Loucy (cell line): ENCODE data around the gene ABCC8.

ENCODE experiments used
- H2AFZ ChIP-seq: fragments of 200-600 bp; sonication (generic); 2 replicates; pipeline ENCODE4 v1.6.0; 2016; ENCODE audit warnings: antibody characterized with exemption, mild to moderate bottlenecking, low read length, moderate library complexity
- H3F3A ChIP-seq: fragments of 200-600 bp; 2 replicates; pipeline ENCODE4 v1.6.0; 2016; ENCODE audit warnings: antibody characterized with exemption, low read depth, mild to moderate bottlenecking
- H3K27me3 ChIP-seq: fragments of 200-600 bp; sonication (generic); 2 replicates; pipeline ENCODE4 v1.6.1; 2014; ENCODE audit warnings: low read length, mild to moderate bottlenecking; ENCODE audit not compliant: insufficient read depth, poor library complexity, severe bottlenecking
- H3K36me3 ChIP-seq: fragments of 200-600 bp; sonication (generic); 2 replicates; pipeline ENCODE4 v1.6.1; 2016; ENCODE audit warnings: low read length; ENCODE audit not compliant: insufficient read depth
- H3K4me1 ChIP-seq: fragments of 200-600 bp; sonication (generic); 2 replicates; pipeline ENCODE4 v1.5.1; 2014; ENCODE audit warnings: low read length, mild to moderate bottlenecking; ENCODE audit not compliant: insufficient read depth, poor library complexity, severe bottlenecking
- H3K4me2 ChIP-seq: fragments of 200-600 bp; sonication (generic); 2 replicates; pipeline ENCODE4 v1.6.0; 2014; ENCODE audit warnings: antibody characterized with exemption, low read length, low read depth, mild to moderate bottlenecking; ENCODE audit not compliant: poor library complexity, severe bottlenecking
- H3K4me3 ChIP-seq: fragments of 200-600 bp; sonication (generic); 2 replicates; pipeline ENCODE4 v1.5.1; 2014; ENCODE audit warnings: low read length, mild to moderate bottlenecking, mixed read lengths; ENCODE audit not compliant: poor library complexity, severe bottlenecking
- H3K79me2 ChIP-seq: fragments of 200-600 bp; sonication (generic); 2 replicates; pipeline ENCODE4 v1.6.1; 2014; ENCODE audit warnings: low read length; ENCODE audit not compliant: insufficient read depth
- H3K9ac ChIP-seq: fragments of 200-600 bp; sonication (generic); 2 replicates; pipeline ENCODE4 v1.6.0; 2014; ENCODE audit warnings: mild to moderate bottlenecking, low read depth, low read length, moderate library complexity; ENCODE audit not compliant: poor library complexity, severe bottlenecking
- H3K9me2 ChIP-seq: fragments of 200-600 bp; sonication (generic); replicated peaks from 2 replicates; pipeline ENCODE4 v1.6.1; 2016; ENCODE audit warnings: low read depth, low read length, mixed read lengths
- H3K9me3 ChIP-seq: fragments of 200-600 bp; sonication (generic); 2 replicates; pipeline ENCODE4 v1.6.1; 2014; ENCODE audit warnings: mild to moderate bottlenecking, antibody characterized with exemption, low read length, low read depth; ENCODE audit not compliant: insufficient read depth
- H4K20me1 ChIP-seq: fragments of 200-600 bp; sonication (generic); 2 replicates; pipeline ENCODE4 v1.6.0; 2014; ENCODE audit warnings: antibody characterized with exemption, low read length, mild to moderate bottlenecking; ENCODE audit not compliant: insufficient read depth, poor library complexity, severe bottlenecking
- EZH2phosphoT487 ChIP-seq: fragments of 200-600 bp; IDR thresholded peaks from 2 replicates; pipeline ENCODE4 v1.6.1; 2018; ENCODE audit warnings: antibody characterized with exemption, mild to moderate bottlenecking, moderate library complexity, borderline replicate concordance
- TF ChIP-seq, protein P1 (sequence below): fragments of 200-600 bp; sonication (generic); conservative IDR thresholded peaks from 2 replicates; pipeline ENCODE4 v1.5.1; 2014; ENCODE audit warnings: mild to moderate bottlenecking, antibody characterized with exemption, low read length

Gene ABCC8

DNA sequence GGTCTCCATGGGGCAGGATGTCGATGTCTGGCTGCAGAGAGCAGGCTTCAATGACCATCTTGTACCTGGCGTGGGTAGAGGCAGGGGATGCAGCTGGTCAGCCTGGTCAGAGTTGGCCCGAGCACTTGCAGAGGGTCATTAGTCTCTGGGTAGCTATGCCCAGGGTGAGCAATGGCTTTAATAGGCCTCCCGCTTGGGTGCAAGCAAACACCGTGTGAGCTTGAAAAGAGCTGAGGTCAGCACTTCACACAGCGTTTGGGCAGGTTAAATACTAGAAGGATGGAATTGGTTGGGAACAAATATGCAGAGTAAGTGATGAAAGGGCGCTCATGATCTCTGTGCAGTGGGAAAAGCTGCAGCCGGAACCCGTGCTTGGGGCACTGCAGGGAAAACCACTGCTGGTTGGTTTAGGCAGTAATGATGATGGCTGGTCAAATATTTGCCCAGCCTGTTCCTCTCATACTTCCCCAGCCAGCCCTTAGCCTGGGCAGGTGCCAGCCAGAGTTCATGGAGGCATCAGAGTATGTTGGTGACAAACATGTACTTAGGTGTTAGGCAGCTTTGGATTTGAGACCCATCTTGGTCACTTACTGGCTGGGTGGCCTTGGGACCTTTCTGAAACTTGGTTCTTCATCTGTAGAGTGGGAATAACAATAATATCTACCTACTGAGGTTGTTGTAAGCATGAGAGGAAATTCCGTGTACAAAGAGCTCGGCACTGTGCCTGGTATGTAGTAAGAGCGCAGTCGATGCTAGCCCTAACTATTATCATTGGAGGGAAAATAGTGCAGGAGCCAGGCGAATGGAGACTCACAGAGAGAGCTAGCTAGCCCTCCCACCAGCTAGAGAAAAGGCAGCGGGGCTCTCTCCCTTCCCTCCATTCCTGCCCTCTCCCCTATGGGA is 63.0 kb downstream of the ABCC8 start:
- Histone ChIP-seq H3K36me3 (no peaks in the 10 kb centered on the region), H3K4me3 (no peak overlapping the region), H3K4me2 (no peak overlapping the region), H3K79me2 (no peaks in the 10 kb centered on the region), H2AFZ (no peak overlapping the region), H4K20me1 (no peaks in the 10 kb centered on the region), H3K27me3 (peaks cover 4% of the 10 kb centered on the region), H3F3A (no peaks in the 10 kb centered on the region), H3K9me2 (no peaks in the 10 kb centered on the region), H3K9ac (no peak overlapping the region), H3K9me3 (no peaks in the 10 kb centered on the region), H3K4me1 (no peaks in the 10 kb centered on the region)
- no peak for TF ChIP-seq EZH2phosphoT487
- TF ChIP-seq, protein P1, sequence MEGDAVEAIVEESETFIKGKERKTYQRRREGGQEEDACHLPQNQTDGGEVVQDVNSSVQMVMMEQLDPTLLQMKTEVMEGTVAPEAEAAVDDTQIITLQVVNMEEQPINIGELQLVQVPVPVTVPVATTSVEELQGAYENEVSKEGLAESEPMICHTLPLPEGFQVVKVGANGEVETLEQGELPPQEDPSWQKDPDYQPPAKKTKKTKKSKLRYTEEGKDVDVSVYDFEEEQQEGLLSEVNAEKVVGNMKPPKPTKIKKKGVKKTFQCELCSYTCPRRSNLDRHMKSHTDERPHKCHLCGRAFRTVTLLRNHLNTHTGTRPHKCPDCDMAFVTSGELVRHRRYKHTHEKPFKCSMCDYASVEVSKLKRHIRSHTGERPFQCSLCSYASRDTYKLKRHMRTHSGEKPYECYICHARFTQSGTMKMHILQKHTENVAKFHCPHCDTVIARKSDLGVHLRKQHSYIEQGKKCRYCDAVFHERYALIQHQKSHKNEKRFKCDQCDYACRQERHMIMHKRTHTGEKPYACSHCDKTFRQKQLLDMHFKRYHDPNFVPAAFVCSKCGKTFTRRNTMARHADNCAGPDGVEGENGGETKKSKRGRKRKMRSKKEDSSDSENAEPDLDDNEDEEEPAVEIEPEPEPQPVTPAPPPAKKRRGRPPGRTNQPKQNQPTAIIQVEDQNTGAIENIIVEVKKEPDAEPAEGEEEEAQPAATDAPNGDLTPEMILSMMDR: no peak

DNA sequence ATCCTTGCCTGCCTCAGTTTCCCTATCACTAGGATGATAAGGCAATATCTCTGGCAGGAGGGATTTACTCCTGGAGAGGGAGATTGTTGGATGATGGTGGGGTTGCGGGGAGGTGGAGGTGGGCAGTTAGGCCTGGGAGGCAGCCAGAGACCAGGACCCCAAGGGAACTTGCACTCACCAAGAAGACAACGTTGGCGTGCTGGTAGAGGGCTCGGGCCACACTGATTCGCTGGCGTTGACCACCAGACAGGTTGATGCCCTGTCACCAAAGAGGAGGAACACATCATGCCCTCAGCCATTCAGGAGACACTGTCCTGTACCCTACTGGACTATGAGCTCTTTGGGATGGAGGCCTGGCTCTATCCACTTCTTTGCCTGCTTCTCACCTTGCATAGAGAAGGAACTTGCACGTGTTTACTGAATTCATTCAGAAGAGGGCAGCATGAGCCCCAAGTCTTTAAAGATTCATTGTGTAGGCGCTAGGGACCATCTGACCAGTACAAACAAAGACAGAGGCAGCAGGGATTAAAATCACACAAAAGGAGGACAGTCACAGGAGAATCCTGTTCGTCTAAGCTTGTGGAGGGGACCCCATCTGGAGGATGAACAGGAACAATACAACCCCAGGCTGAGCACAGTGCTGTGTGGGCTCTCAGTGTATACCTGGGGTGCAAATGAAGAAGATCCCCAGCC is 64.0 kb downstream of the ABCC8 start:
- H3K9me3 ChIP-seq: no peaks in the 10 kb centered on the region
- TF ChIP-seq, protein P1: peak; percentile 39
- no peak for TF ChIP-seq EZH2phosphoT487

DNA sequence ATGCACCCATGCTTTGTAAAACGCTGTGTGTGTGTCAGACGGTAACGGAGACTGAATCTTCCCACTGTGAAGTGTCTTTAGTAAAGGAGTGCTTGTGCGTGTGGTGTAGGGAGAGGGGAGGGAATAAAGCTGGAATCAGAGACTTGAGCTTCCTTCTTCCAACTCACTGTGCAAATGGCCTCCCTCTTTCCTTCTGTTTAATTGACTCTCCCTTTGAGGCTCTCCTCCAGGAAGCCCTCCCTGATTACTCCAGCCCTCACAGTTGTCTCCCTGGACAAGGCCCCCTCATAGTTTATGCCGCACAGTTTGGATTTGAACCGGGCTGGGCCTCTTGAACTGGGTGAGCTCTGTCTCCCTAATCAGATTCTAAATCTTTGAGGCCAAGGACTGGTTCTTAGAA is 65.2 kb downstream of the ABCC8 start:
- TF ChIP-seq EZH2phosphoT487: no peak
- TF ChIP-seq, protein P1: no peak
- H3F3A ChIP-seq: no peaks in the 10 kb centered on the region
- H3K9me2 ChIP-seq: no peaks in the 10 kb centered on the region
- no peaks in the 10 kb centered on the region for H3K36me3 ChIP-seq
- H3K4me3 ChIP-seq: no peak overlapping the region
- H3K27me3 ChIP-seq: no peaks in the 10 kb centered on the region
- no peaks in the 10 kb centered on the region for H3K4me1 ChIP-seq
- H3K9me3 ChIP-seq: no peaks in the 10 kb centered on the region
- H4K20me1 ChIP-seq: no peaks in the 10 kb centered on the region
- no peaks in the 10 kb centered on the region for H3K79me2 ChIP-seq
- H3K9ac ChIP-seq: no peak overlapping the region
- H2AFZ ChIP-seq: no peak overlapping the region
- H3K4me2 ChIP-seq: no peak overlapping the region

More for the DNA sequence above, 64.0 kb downstream of the ABCC8 start:
- Histone ChIP-seq H3F3A (no peaks in the 10 kb centered on the region), H3K4me3 (no peak overlapping the region), H3K9me2 (no peaks in the 10 kb centered on the region), H3K4me2 (no peak overlapping the region), H3K79me2 (no peaks in the 10 kb centered on the region), H3K4me1 (no peaks in the 10 kb centered on the region), H3K36me3 (no peaks in the 10 kb centered on the region), H4K20me1 (no peaks in the 10 kb centered on the region), H2AFZ (no peak overlapping the region), H3K27me3 (no peaks in the 10 kb centered on the region), H3K9ac (no peak overlapping the region)
